ENCODE data around the gene HTRA1. TPM values are rescaled to one million over a fixed set of nuclear protein-coding genes. Genes with fewer than 3 reads are reported as not detected.

Gene HTRA1
- total and polyA plus RNA-seq, 2 donors (not counting 1 experiment from before 2014, with no cell fraction given), result 109 to 216 TPM

GRCh38 chr10:122493761-122494160, 32.4 kb downstream of the HTRA1 start:
- H2AFZ ChIP-seq (ENCODE audit: low read length), result no peak overlapping the region

GRCh38 chr10:122494173-122494820, 32.9 kb downstream of the HTRA1 start:
- H3K4me3 ChIP-seq (replicated peaks in 1 of 4; ENCODE audit: control extremely low read depth in 1 of 4, insufficient read depth in 1 of 4, low read depth in 3 of 4, low read length in 4 of 4), result no peak overlapping the region
- TF ChIP-seq EZH2 (IDR thresholded peaks at IDR 0.05; ENCODE audit: low read length, missing control alignments) (no peak), CTCF (conservative IDR thresholded peaks at IDR 0.05 in 1 of 2, IDR thresholded peaks at IDR 0.05 in 1 of 2; ENCODE audit: low read depth in 1 of 2, low read length in 2 of 2) (no peak)
- H3K27ac ChIP-seq (ENCODE audit: insufficient read depth, low read length), result no peak overlapping the region
- H2AFZ ChIP-seq (ENCODE audit: low read length), result no peak overlapping the region
- no peaks in the 10 kb centered on the region for H3K79me2 ChIP-seq (ENCODE audit: control insufficient read depth, insufficient read depth, low read length)
- peaks cover 5% of the 10 kb centered on the region for H3K4me1 ChIP-seq (ENCODE audit: control insufficient read depth, extremely low read depth, insufficient read depth, low read length)
- H3K36me3 ChIP-seq (ENCODE audit: control insufficient read depth, insufficient read depth, low read length), result no peaks in the 10 kb centered on the region
- H3K9ac ChIP-seq (ENCODE audit: insufficient read depth, low read length), result no peak overlapping the region
- H3K27me3 ChIP-seq (ENCODE audit: control insufficient read depth, insufficient read depth, low read length), result no peaks in the 10 kb centered on the region
- no peak overlapping the region for H3K4me2 ChIP-seq (ENCODE audit: extremely low read depth, insufficient read depth, low read length)
- H3K9me3 ChIP-seq (ENCODE audit: control insufficient read depth, insufficient read depth, low read depth, low read length), result no peaks in the 10 kb centered on the region
- H4K20me1 ChIP-seq (ENCODE audit: control insufficient read depth, extremely low read depth, insufficient read depth, low read length), result no peaks in the 10 kb centered on the region
- DNase-seq (ENCODE audit: low read depth in 2 of 2), result no peak

More at GRCh38 chr10:122493761-122494160, 32.4 kb downstream of the HTRA1 start:
- H3K36me3 ChIP-seq (ENCODE audit: control insufficient read depth, insufficient read depth, low read length), result no peaks in the 10 kb centered on the region
- no peak for DNase-seq (ENCODE audit: low read depth in 2 of 2)
- H4K20me1 ChIP-seq (ENCODE audit: control insufficient read depth, extremely low read depth, insufficient read depth, low read length), result no peaks in the 10 kb centered on the region
- no peaks in the 10 kb centered on the region for H3K27me3 ChIP-seq (ENCODE audit: control insufficient read depth, insufficient read depth, low read length)
- H3K4me1 ChIP-seq (ENCODE audit: control insufficient read depth, extremely low read depth, insufficient read depth, low read length), result peaks cover 1% of the 10 kb centered on the region
- H3K4me2 ChIP-seq (ENCODE audit: extremely low read depth, insufficient read depth, low read length), result no peak overlapping the region
- H3K27ac ChIP-seq (ENCODE audit: insufficient read depth, low read length), result no peak overlapping the region
- H3K79me2 ChIP-seq (ENCODE audit: control insufficient read depth, insufficient read depth, low read length), result no peaks in the 10 kb centered on the region
- no peak overlapping the region for H3K4me3 ChIP-seq (replicated peaks in 1 of 4; ENCODE audit: control extremely low read depth in 1 of 4, insufficient read depth in 1 of 4, low read depth in 3 of 4, low read length in 4 of 4)
- no peaks in the 10 kb centered on the region for H3K9me3 ChIP-seq (ENCODE audit: control insufficient read depth, insufficient read depth, low read depth, low read length)
- H3K9ac ChIP-seq (ENCODE audit: insufficient read depth, low read length), result no peak overlapping the region
- no peak for TF ChIP-seq CTCF (conservative IDR thresholded peaks at IDR 0.05 in 1 of 2, IDR thresholded peaks at IDR 0.05 in 1 of 2; ENCODE audit: low read depth in 1 of 2, low read length in 2 of 2)
- TF ChIP-seq EZH2 (IDR thresholded peaks at IDR 0.05; ENCODE audit: low read length, missing control alignments), result no peak

GRCh38 chr10:122494833-122495232, 33.5 kb downstream of the HTRA1 start:
- H3K27me3 ChIP-seq (ENCODE audit: control insufficient read depth, insufficient read depth, low read length), result no peaks in the 10 kb centered on the region
- H3K27ac ChIP-seq (ENCODE audit: insufficient read depth, low read length), result peak overlapping the region; percentile 22
- no peak overlapping the region for H3K9ac ChIP-seq (ENCODE audit: insufficient read depth, low read length)
- H3K79me2 ChIP-seq (ENCODE audit: control insufficient read depth, insufficient read depth, low read length), result no peaks in the 10 kb centered on the region
- peak; percentile 78 to 91 for DNase-seq (ENCODE audit: low read depth in 2 of 2)
- no peak overlapping the region for H3K4me3 ChIP-seq (replicated peaks in 1 of 4; ENCODE audit: control extremely low read depth in 1 of 4, insufficient read depth in 1 of 4, low read depth in 3 of 4, low read length in 4 of 4)
- H3K9me3 ChIP-seq (ENCODE audit: control insufficient read depth, insufficient read depth, low read depth, low read length), result no peaks in the 10 kb centered on the region
- H2AFZ ChIP-seq (ENCODE audit: low read length), result no peak overlapping the region
- no peak overlapping the region for H3K4me2 ChIP-seq (ENCODE audit: extremely low read depth, insufficient read depth, low read length)
- no peak for TF ChIP-seq EZH2 (IDR thresholded peaks at IDR 0.05; ENCODE audit: low read length, missing control alignments)
- no peak for TF ChIP-seq CTCF (conservative IDR thresholded peaks at IDR 0.05 in 1 of 2, IDR thresholded peaks at IDR 0.05 in 1 of 2; ENCODE audit: low read depth in 1 of 2, low read length in 2 of 2)
- H3K36me3 ChIP-seq (ENCODE audit: control insufficient read depth, insufficient read depth, low read length), result no peaks in the 10 kb centered on the region
- peaks cover 5% of the 10 kb centered on the region for H3K4me1 ChIP-seq (ENCODE audit: control insufficient read depth, extremely low read depth, insufficient read depth, low read length)
- H4K20me1 ChIP-seq (ENCODE audit: control insufficient read depth, extremely low read depth, insufficient read depth, low read length), result no peaks in the 10 kb centered on the region
